HepG2 (cell line): ENCODE data around the gene OR2B2. TPM values are rescaled to one million over a fixed set of nuclear protein-coding genes. Genes with fewer than 3 reads are reported as not detected.

Source experiments
- AFF4 ChIP-seq: sonication (generic); formaldehyde crosslinking; IDR thresholded peaks from 2 replicates; pipeline ENCODE4 v1.4.0; 2020; ENCODE audit warnings: missing genetic modification reagents
- FOXK1 ChIP-seq: sonication (generic); formaldehyde crosslinking; IDR thresholded peaks from 2 replicates; pipeline ENCODE4 v1.4.0; 2020; ENCODE audit warnings: low read depth, missing genetic modification reagents, borderline replicate concordance
- HNF4G ChIP-seq, 2 experiments: sonication (generic) in 1 of 2; formaldehyde crosslinking in 1 of 2; IDR thresholded peaks; 2 replicates each; pipeline versions ENCODE4 v1.4.0 to v1.6.1; 2011 to 2020; ENCODE audit warnings: borderline replicate concordance in 2 of 2, low read depth in 2 of 2, mild to moderate bottlenecking in 2 of 2, low read length in 1 of 2, missing genetic modification reagents in 1 of 2, moderate library complexity in 1 of 2
- HOXA3 ChIP-seq: sonication (generic); formaldehyde crosslinking; IDR thresholded peaks from 2 replicates; pipeline ENCODE4 v1.5.0; 2020; ENCODE audit warnings: missing genetic modification reagents
- MATR3 ChIP-seq: sonication (generic); formaldehyde crosslinking; IDR thresholded peaks from 2 replicates; pipeline ENCODE4 v1.4.0; 2020; ENCODE audit warnings: missing genetic modification reagents
- MXD3 ChIP-seq: IDR thresholded peaks from 2 replicates; pipeline ENCODE4 v1.6.1; 2016; ENCODE audit warnings: mild to moderate bottlenecking, missing biosample characterization, missing genetic modification reagents
- MZF1 ChIP-seq: sonication (generic); formaldehyde crosslinking; IDR thresholded peaks from 2 replicates; pipeline ENCODE4 v1.8.1; 2023; ENCODE audit warnings: mild to moderate bottlenecking, missing genetic modification reagents, borderline replicate concordance
- NCOA1 ChIP-seq: sonication (generic); formaldehyde crosslinking; IDR thresholded peaks from 2 replicates; pipeline ENCODE4 v1.9.0; 2021; ENCODE audit warnings: missing genetic modification reagents
- NFE2L2 ChIP-seq: fragments of 150-350 bp; IDR thresholded peaks from 2 replicates; pipeline ENCODE4 v1.6.1; 2014; ENCODE audit warnings: low read length
- SALL1 ChIP-seq: sonication (generic); formaldehyde crosslinking; IDR thresholded peaks from 2 replicates; pipeline ENCODE4 v1.8.0; 2022; ENCODE audit warnings: mild to moderate bottlenecking, missing genetic modification reagents
- SALL2 ChIP-seq: sonication (generic); formaldehyde crosslinking; IDR thresholded peaks from 2 replicates; pipeline ENCODE4 v1.8.1; 2023; ENCODE audit warnings: mild to moderate bottlenecking, missing genetic modification reagents, inconsistent platforms
- SP2 ChIP-seq: sonication (generic); formaldehyde crosslinking; IDR thresholded peaks from 2 replicates; pipeline ENCODE4 v1.5.1; 2020; ENCODE audit warnings: mild to moderate bottlenecking, missing genetic modification reagents
- TBP ChIP-seq: sonication (generic); formaldehyde crosslinking; IDR thresholded peaks from 2 replicates; pipeline ENCODE4 v1.5.0; 2020; ENCODE audit warnings: missing genetic modification reagents
- TCF12 ChIP-seq, 2 experiments: fragments of 450-650 bp in 1 of 2; sonication (generic) in 1 of 2; formaldehyde crosslinking in 1 of 2; IDR thresholded peaks; 2 replicates each; pipeline versions ENCODE4 v1.6.1 to v1.8.0; 2017 to 2022; ENCODE audit warnings: antibody characterized with exemption in 1 of 2, mild to moderate bottlenecking in 1 of 2, missing genetic modification reagents in 1 of 2, moderate library complexity in 1 of 2
- ZBTB26 ChIP-seq: IDR thresholded peaks from 2 replicates; pipeline ENCODE4 v1.6.1; 2016; ENCODE audit warnings: missing compliant biosample characterization, missing genetic modification reagents, borderline replicate concordance
- ZBTB33 ChIP-seq: sonication (generic); formaldehyde crosslinking; IDR thresholded peaks from 2 replicates; pipeline ENCODE4 v1.4.0; 2020; ENCODE audit warnings: missing genetic modification reagents
- ZBTB43 ChIP-seq: sonication (generic); formaldehyde crosslinking; conservative IDR thresholded peaks from 2 replicates; pipeline ENCODE4 v1.4.0; 2020; ENCODE audit warnings: missing genetic modification reagents
- ZFY ChIP-seq: sonication (generic); formaldehyde crosslinking; IDR thresholded peaks from 2 replicates; pipeline ENCODE4 v1.4.0; 2020; ENCODE audit warnings: missing genetic modification reagents
- ZSCAN30 ChIP-seq: sonication (generic); formaldehyde crosslinking; IDR thresholded peaks from 2 replicates; pipeline ENCODE4 v1.5.0; 2020; ENCODE audit warnings: mild to moderate bottlenecking, missing genetic modification reagents
- polyA plus RNA-seq, 8 experiments: library from polyadenylated mRNA; depleted of rRNA in 3 of 8; stranded (reverse) in 7 of 8; unstranded in 1 of 8; fragments of >200 nt; fragmentation: Illumina TruSeq in 4 of 8; extraction: Trizol in 4 of 8; gene quantifications; 2 replicates each; pipeline versions ENCODE4 v1.2.1 to v1.2.3, GENCODE V29; 2011 to 2016; ENCODE audit warnings: low read depth in 4 of 8, missing spikeins in 1 of 8, mixed read lengths in 1 of 8; ENCODE audit not compliant: insufficient read depth in 1 of 8
- total RNA-seq, 5 experiments: library from RNA; depleted of rRNA; stranded (reverse); fragments of >200 nt; fragmentation: Illumina TruSeq; extraction: Trizol; gene quantifications; 2 replicates each; pipeline ENCODE4 v1.2.3, GENCODE V29; 2016; ENCODE audit warnings: low read depth in 1 of 5

OR2B2 gene
- total and polyA plus RNA-seq, 2 of the 13 experiments (the other 11 are each of a cell fraction or from before 2014, with no cell fraction given): not detected

DNA sequence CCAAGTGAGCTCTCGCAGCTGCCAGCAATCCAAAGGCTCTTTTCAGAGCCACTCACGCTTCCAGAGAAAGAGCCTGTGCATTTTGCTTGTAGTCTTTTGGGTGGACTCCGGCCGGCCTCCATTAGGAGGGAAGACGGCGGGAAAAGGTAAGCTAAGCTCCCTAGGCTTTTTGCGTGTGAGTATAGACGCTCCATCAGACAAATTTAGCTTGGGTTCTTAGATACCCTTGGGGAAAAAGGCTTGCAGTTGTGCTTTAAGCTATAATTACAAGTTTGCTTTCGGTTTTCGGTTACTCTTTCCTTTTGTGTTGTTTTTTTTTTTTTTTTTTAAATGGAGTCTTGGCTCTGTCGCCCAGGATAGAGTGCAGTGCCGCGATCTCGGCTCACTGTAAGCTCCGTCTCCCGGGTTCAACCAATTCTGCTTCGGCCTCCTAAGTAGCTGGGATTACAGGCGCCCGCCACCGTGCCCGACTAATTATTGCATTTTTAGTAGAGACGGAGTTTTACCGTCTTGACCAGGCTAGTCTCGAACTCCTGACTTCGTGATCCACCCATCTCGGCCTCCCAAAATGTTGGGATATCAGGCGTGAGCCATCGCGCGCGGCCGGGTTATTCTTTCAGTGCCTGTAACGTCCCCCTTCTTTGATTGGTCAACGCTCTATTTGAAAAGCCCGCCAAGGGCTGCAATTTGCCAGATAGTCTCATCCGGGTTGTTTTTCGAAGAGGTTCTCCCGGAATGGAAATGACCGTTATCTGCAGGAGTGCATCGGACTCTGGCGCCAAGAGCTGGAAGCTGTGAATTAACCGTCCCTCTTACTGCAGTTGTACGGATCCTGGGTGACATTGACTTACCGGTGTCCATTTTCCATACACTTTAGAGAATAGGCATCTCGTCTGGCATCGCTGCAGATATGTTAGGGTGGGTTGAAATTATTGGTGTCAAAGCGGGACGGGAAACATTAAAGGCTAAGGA, 18.1 kb downstream of the OR2B2 start (continued):
- TF ChIP-seq ZBTB43 (CRISPR knock-in tag): no peak; the same call in 1 of the 2 replicates
- no peak for TF ChIP-seq TCF12 (IDR thresholded peaks at IDR 0.05)
- TF ChIP-seq TCF12 (CRISPR knock-in tag; IDR thresholded peaks at IDR 0.05): no peak
- no peak; the same call in 1 of the 2 replicates for TF ChIP-seq AFF4
- peak; percentile 65; the same call in 1 of the 2 replicates for TF ChIP-seq ZBTB26 (CRISPR knock-in tag)
- no peak for TF ChIP-seq ZSCAN30
- peak; percentile 35 for TF ChIP-seq ZFY (CRISPR knock-in tag)
- peak; percentile 65 for TF ChIP-seq HOXA3 (CRISPR knock-in tag)
- TF ChIP-seq MATR3 (CRISPR knock-in tag): no peak
- peak; percentile 45 for TF ChIP-seq SALL1 (CRISPR knock-in tag)
- TF ChIP-seq FOXK1: peak; percentile 76; the same call in 1 of the 2 replicates
- 0 out of 2 replicates have a peak, but pooled peaks have one; percentile 31 for TF ChIP-seq MXD3
- no peak for TF ChIP-seq SP2 (CRISPR knock-in tag)
- no peak for TF ChIP-seq MZF1
- no peak for TF ChIP-seq TBP (CRISPR knock-in tag)
- no peak for TF ChIP-seq SALL2 (CRISPR knock-in tag)
- no peak for TF ChIP-seq HNF4G (IDR thresholded peaks at IDR 0.05; ENCODE audit: borderline replicate concordance, low read depth, low read length)
- TF ChIP-seq HNF4G (CRISPR knock-in tag; IDR thresholded peaks at IDR 0.05; ENCODE audit: borderline replicate concordance, low read depth): no peak; the same call in 1 of the 2 replicates
- TF ChIP-seq NCOA1 (CRISPR knock-in tag): no peak
- 0 out of 2 replicates have a peak, but pooled peaks have one; percentile 30 for TF ChIP-seq ZBTB33 (CRISPR knock-in tag)
- TF ChIP-seq NFE2L2: no peak
